GM19463 (cell line): Measurements from ENCODE around the gene ANKRD26.
"Not testable (repeated sequence)": the region's sequence is repeated elsewhere in the genome, so short reads cannot be mapped to it uniquely, and the experiment has no call there.

Source experiments
- ATAC-seq: cut with Tn5 transposase; IDR thresholded peaks from one replicate; pipeline ENCODE4 v1.9.1; 2021; ENCODE audit warnings: mild to moderate bottlenecking, moderate library complexity; ENCODE audit not compliant: unreplicated experiment

ANKRD26 gene

DNA sequence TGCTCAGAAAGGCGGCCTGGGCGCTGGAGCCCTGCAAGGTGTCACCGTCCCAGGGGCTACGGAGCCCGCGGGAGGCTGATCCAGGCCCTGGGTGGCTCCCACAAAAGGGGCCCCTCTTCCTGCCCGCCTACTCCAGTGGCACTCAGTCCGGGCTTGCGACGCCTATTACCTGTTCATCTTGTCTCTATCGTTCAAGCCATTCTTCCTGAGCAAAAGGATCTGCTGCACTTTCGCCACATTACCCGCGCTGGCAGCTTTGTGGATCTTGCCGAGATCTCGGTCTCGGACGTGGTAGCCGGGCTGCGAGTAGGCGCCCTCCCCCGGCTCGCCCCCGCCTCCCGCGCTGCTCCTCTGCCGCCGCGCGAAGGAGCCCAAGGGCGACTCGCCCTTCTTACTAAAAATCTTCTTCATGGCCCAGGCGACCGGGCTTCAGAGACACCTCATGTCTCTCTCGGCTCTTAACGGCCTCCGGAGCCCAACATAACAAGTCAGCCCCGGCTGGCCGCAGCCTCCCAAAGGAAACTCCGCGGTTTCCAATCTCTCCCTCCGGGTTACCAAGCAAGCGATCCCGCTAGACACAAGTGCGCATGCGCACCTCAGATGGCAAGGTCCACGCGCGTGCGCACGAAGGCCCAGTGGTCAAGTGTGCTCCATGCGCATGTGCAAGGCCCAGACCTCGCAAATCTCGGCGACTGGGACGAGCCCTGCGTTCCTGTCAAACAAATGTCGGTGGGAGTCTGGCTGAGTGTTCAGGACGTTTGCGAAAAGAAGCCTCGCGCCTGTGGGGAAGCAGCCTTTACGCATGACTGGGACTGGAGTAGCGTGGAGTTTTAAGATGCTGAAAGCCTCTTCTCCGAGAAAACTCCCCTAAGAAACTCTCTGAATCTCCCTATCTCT lies at the start of gene ANKRD26:
Gene ANKRD26, minus strand, starts transcription at position 579 of the 897 bp plus-strand sequence. Its CDS starts 168 bp downstream, at position 411.
- ATAC-seq: peak; percentile 73

DNA sequence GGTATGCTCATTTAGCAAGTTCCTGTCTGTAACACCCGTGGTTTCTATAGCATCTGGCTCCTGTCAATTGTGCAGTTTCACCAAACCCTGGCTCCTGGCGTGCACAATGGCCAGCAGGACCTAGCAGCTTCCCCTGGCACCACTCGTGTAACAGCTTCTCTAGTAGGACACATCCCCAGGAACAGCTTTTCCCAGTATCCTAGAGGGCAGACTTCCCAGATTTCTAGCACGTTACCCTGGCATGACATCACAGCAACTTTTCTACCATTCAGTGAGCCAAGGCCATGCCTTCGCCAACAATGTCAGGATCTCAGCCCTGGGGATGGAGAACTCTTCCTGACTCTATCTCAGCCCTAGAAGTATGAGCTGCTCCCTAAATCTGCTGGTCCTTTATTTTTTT lies 47.4 kb upstream of the ANKRD26 start:
- no peak for ATAC-seq

DNA sequence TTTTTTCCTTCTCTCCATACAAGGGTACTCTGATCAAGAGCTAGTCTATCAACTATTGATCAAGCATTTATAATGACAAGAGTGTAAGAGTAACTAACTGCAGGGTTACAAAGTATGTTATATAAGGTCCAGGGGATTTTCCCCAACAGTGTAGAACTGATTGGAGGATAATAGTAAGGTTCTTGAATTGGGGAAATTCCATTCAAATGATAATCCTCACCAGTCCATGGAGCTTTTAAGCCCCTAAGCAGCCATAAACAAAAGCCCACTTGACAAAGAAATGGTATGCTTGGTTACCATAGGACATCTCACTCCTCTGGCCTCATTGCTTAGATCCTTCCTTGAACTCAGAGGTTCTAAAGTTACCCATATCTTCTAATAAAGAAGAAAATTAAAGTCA lies 45.6 kb upstream of the ANKRD26 start:
- ATAC-seq: no peak

DNA sequence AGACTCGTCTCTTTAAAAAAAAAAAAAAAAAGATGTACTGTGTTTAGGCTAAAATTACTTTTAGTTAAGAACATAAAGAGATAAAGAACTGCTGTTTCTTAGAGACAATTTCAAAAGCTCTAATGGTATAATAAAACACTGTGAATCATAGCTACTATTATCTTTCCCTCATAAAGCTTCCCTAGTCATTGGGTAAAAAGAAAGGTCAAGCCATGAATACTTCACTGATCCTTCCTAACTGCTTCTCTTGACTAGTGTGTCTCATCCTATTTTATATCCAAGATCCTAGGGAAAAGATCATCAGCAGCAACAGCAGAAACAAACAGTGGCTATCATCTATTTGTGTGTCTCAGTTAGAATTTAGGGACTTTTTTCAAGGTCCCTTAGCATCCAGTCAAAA lies 43.4 kb upstream of the ANKRD26 start:
- no peak for ATAC-seq

DNA sequence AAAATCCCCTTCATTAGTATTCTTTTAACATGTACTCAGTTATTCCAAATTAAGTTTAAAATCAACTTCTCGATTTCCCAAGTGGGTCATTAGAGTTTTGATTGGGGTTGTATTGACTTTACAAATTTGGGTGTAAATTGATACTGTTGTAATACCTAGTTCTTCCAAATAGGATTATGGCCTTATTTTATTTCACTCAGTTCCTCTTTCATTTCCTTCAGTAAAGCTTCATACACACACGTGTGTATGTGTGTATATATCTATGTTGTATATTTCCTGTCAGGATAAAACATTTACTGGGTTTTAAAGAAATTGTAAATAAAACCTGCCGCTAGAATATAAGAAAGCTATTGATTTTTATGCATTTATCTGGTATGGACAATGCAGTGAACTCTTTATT lies 38.0 kb upstream of the ANKRD26 start:
- no peak for ATAC-seq

DNA sequence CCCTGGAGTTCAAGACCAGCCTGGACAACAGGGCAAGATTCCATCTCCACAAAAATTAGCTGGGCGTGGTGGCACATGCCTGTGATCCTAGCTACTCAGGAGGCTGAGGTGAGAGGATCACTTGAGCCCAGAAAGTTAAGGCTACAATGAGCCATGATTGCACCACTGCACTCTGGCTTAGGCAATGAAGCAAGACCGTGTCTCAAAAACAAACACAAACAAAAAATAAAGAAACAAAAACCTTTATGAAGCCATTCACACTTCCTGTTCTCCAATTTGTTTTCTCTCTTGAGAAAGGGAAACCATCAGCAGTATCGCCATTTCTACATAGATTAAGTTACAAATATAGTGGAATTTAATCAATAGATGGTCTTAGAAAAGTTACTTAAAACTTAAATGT lies 34.1 kb upstream of the ANKRD26 start:
- no peak for ATAC-seq

DNA sequence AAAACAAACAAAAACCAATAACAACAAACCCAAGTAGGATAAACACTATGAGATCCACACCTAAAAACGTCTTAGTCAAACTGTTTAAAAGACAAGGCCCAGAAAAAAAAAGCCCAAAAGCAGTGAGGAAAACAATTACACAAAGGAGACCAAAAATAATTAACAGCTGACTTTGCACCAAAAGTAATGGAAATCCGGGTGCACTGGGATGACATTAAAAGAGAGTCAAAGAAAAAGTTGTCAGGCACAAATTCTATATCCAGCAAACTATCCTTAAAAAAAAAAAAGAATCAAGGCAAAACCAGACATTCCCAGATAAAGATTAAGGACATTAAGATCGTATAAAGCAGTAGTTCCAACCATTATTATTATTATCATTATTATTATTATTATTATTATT lies 7.9 kb upstream of the ANKRD26 start:
- no peak for ATAC-seq

DNA sequence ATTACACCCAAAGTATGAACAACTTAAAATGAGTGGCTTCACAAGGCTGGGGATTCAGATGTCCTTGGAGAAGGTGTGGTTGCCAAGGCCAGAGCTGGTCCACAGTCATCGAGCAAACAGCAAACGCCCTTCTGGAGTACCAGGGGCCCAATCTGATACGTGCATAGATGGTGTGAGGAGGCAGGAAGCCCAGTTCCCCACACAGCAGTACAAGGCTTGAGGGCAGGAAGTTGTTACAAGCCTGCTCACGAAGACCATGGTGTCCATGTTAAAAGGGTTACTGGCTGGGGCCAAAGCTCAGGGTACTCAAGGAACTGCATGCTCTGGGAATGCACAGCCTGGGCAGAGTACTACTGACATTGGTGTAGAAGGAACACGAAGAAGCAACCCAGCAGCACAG lies 4.6 kb upstream of the ANKRD26 start:
- ATAC-seq: no peak

DNA sequence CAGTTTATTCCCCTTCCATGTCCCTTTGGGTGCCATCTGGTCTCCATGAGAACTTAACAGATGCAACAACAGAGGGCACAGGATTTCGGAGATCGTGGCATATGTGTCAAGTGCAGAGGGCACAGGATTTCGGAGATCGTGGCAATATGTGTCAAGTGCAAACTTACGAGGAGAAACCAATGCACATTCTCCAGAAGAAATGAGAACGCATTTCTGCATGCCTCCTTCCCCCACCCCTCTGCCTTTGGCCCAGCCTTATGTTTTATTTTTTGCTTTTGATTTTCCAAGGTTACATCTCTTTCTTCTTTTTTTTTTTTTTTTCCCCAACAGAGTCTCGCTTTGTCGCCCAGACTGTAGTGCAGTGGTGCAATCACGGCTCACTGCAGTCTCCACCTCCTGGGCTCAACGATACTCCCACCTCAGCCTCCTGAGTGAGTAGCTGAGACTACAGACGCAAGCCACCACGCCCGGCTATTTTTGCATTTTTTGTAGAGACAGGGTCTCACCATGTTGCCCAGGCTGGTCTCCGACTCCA lies 586 bp upstream of the ANKRD26 start:
- peak; percentile 3 for ATAC-seq

DNA sequence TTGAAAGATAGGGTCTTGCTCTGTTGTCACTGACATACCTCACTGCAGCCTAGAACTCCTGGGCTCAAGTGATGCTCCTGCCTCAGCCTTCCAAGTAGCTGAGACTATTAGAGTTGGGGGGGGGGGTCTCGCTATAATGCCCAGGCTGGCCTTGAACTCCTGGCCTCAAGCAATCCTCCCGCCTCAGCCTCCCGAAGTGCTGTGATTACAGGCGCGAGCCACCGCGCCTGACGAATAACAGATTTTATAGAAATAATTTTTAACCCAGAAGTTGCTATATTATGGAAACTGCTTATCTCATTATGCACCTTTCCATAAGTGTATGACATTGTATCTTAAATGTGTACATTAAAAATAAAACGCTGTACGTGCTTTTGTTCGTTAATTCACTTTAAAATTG lies 846 bp downstream of the ANKRD26 start:
- ATAC-seq: no peak

DNA sequence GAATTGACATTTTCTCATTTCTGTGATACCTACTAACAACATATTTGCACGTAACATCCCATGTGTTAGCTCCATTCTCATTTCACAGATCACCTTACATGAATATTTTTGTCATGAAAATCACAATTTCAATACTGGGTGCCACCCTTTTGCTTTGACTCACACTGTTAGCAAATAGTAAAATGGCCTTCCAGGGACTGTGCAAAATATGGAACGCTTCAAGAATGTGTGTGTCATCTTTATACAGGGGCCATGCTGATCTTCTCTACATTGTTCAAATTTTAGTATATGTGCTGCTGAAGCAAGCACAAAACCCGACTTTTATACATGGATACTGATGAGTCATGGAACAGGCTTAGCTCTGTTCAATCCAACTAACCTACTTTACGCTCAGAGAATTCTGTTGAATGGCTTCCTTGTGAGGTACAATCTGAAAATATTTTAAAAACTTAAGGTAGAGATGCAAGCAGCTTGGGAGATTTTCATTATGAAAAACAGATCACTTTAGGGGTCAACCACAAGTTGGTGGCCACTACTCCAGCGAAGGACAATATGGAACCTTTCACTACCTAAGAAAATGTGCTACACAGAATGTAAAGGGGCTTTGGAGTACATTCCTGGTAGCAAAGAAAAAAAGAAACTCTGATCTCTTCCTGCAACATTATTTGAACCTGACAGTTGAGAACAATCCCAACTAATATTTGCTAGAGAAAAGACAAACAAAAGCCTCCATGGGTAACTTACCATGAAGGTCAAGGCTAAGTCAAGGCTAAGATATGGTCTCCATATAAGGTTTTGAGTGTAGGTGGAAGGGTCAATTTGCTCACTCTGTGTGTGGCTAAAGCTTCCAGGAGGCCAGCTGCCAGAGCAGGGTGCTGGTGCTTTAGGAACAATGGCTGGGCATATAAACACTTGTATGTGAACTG lies 11.9 kb downstream of the ANKRD26 start:
- no peak for ATAC-seq

DNA sequence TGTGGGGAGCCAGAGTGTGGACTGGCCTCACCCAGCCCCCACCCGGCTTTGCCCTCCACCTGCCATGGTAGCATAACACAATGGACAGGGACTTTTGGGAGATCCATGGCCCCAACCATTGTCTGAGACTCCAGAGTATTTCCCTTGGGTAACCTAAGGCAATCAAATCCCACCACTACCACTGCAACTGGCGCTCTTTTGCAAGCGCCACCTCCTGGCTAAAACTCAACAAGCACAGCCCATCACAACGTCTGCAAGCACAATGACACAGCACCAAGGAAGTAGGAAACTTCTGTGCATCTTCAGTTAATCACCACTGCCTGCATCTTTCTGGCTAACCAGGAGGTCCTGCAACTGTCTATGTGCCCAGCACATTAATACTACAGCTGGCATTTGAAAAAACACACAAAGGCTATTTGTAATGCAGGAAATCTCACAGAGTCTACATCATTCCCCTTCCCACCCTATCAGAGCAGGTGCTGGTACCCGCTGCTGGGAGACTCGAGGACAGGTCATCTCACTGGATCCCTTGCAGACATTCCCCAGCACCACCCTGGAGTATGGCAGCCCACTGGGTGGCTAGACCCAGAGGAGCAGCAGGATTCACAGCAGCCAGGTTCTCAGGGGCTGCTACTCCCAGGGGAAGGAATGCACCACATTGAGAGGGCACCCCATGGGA lies 27.7 kb downstream of the ANKRD26 start:
- no peak for ATAC-seq

DNA sequence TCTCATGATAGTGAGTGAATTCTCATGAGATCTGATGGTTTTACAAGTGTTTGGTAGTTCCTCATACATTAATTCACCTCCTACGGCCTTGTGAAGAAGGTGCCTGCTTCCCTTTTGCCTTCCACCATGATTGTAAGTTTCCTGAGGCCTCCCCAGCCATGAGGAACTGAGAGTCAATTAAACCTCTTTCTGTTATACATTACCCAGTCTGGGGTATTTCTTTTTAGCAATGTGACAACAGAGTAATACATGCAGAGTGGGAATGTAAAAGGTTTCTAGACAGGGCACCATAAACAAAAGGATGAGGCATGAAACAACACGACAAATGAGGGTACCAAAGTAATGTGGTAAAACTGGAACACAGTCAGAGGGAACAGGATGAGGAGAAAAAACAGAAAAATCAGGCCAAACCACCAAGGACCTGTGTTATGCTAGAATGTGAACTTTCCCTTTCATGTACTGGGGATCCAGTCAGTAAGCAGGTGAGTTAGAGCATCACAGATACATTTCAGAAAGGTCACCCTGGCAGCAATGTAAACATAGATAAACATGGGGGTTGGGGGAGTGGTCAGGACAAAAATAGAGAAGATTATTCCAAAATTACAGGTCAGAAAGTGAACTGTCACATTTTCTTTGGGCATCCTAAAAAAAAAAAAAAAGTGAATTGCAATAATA lies 31.9 kb downstream of the ANKRD26 start:
- ATAC-seq: no peak

DNA sequence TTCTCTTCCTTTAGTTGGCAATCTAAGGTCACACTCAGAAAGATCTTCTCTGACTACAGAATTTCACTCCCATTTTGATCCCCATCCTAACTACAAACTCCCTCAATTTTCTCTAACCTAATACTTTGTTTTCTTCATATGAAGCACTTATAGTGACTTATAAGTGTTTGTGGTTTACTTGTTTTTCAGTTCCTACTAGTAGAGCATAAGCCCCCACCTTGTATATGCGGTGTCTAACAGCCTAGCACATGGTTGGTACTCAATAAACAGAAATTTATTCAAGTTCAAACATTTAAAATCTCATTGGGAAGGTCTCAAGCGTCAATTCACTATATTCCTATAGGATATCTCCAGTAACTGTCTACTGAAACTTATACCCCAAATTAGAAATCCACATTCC lies 35.2 kb downstream of the ANKRD26 start:
- ATAC-seq: no peak

DNA sequence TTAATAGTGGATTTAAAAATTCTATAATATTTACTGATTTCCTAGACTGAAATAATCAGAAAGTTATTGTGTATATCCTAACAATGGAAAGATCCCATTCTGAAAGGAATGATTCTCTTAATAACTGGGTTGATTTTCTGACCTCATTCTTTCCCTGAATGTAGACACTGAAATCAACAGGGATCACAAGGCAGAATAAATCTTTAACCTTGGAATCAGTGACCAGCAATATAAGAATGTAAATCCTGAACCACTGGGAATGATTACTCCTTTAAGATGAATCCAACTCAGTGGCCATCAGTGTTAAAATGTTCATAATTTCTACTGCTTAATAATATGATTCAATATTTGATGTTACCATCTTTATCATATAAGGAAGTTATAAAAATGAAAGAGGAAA lies 47.6 kb downstream of the ANKRD26 start:
- ATAC-seq: no peak

DNA sequence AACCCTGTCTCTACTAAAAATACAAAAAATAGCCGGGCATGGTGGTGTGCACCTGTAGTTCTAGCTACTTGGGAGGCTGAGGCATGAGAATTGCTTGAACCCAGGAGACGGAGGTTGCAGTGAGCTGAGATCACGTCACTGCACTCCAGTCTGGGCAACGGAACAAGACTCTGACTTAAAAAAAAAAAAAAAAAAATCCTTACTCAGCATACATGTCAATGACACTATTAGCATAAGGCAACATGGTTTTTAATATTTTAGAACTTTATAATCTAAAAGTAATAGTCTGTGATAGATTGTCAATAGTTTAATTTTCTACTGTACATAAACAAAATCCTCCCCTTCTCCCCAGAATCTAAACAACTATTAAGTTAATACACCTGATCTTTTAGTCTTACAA lies 55.0 kb downstream of the ANKRD26 start:
- not testable (repeated sequence) for ATAC-seq

DNA sequence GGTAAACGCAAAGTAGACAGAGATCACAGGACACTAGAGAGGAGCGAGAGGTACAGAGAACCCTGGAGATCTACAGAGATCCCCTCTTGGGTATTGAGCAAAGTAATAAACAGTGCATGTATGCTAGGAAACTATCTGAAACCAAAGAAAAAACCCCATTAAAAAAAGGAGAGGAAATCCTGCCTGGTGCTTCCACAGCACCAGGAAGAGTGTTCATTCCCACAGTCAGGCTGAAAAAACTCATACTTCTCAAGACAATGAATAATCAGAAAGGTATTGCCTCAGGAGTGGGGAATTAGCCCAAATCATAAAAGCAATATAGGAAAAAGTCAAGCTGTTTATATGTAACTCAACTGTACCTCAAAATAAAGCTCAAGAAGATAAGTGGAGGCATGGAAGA lies 59.1 kb downstream of the ANKRD26 start:
- ATAC-seq: no peak

DNA sequence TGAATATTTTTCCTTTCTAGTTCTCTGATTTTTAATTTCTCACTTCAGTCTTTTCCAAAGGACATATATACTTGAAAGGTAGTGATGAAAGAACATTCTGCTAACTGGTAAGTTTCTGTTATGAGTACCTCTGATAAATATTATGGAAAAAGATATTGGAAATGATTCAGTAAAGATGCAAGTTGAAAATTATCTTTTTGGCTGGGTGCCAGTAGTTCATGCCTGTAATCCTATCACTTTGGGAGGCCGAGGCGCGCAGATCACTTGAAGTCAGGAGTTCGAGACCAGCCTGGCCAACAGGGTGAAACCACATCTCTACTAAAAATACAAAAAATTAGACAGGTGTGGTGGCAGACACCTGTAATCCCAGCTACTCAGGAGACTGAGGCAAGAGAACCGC lies 62.1 kb downstream of the ANKRD26 start:
- no peak for ATAC-seq

DNA sequence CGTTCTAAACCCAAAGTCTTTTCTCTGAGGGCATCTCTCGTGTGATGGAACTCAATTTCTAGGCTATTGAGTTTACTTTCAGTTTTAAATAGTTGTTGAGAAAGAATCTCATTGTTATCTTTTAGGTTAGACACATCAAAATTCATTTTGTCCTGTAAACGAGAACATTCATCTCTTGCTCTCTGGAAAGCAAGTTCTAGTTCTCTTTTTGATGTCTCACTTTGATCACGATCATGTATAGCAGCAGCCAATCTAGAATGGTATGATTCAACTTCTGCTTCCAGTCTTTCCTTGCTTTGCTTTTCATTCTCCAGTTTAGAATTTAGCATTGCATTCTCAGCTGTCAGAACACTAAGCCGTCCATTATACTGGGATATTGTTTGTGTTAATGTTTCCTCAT lies 65.1 kb downstream of the ANKRD26 start:
- no peak for ATAC-seq

DNA sequence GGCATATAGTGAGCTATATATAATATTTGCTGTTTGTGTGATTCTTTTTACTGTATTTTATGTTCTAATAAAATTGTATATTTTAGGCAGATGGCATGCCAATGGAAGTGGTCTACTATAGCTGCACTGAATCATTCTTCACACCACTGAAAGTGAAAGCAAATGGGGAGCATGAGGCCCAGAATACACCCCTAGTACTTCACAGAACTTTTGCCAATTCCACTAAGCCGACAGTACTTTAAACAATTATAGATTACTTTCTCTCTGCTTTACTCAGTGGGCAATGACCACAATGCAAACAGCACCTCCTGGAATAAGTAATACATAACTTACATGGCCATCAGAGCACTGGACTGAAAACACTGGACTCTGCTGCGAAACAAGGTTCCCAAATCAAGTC lies 70.2 kb downstream of the ANKRD26 start:
- no peak for ATAC-seq
